Activated CD4-positive, alpha-beta memory T cell treated with anti-CD3 and anti-CD28 coated beads for 36 hours (primary cell): ENCODE data around the gene CHST3. TPM values are rescaled to one million over a fixed set of nuclear protein-coding genes. Genes with fewer than 3 reads are reported as not detected.

Experiments
- CTCF ChIA-PET: fragments of 350-600 bp; sonication (Branson Sonifier 250); formaldehyde crosslinking; loops from one replicate; lab custom pipeline; 2021; ENCODE audit warnings: antibody characterized with exemption, inconsistent platforms; lab: Charles Lee
- POLR2A ChIA-PET: fragments of 350-600 bp; sonication (Branson Sonifier 250); formaldehyde crosslinking; loops from one replicate; lab custom pipeline; 2021; ENCODE audit warnings: antibody characterized with exemption; lab: Charles Lee
- DNase-seq: peaks from one replicate; pipeline ENCODE4 v3.0.0-alpha.2; 2020
- H3K27ac Mint-ChIP-seq: one replicate; pipeline ENCODE4 v1.8.0; 2021; ENCODE audit warnings: mixed read lengths
- H3K27me3 Mint-ChIP-seq: one replicate; pipeline ENCODE4 v1.8.0; 2021; ENCODE audit warnings: mixed read lengths
- H3K36me3 Mint-ChIP-seq: one replicate; pipeline ENCODE4 v1.8.0; 2021; ENCODE audit warnings: mixed read lengths
- H3K4me1 Mint-ChIP-seq: one replicate; pipeline ENCODE4 v1.8.0; 2021; ENCODE audit warnings: low read depth, mixed read lengths
- H3K4me3 Mint-ChIP-seq: one replicate; pipeline ENCODE4 v1.8.0; 2021; ENCODE audit warnings: mild to moderate bottlenecking, mixed read lengths
- H3K9me3 Mint-ChIP-seq: one replicate; pipeline ENCODE4 v1.8.0; 2021; ENCODE audit warnings: mixed read lengths
- intact Hi-C: fragments of 100-400 bp; cut with micrococcal nuclease; formaldehyde crosslinking; loops from one replicate; pipeline ENCODE4 v1.15.1; 2023
- total RNA-seq, 2 experiments: library from RNA; stranded (reverse); gene quantifications; one replicate each; pipeline ENCODE4 v1.2.3, GENCODE V29; 2021

Gene CHST3
- total RNA-seq, 2 experiments from 2014 or later, result 0.19 to 0.31 TPM

GRCh38 chr10:72019085-72019876 lies 55.1 kb downstream of the CHST3 start:
- intact Hi-C loops, result no loop called here
- ChIA-PET CTCF (interaction anchor here (0.6 kb wide), 1 partner anchor 12 kb away, joined by 3 read pairs; no protein-coding TSS in a partner anchor), POLR2A (no interaction called here)
- Mint-ChIP-seq H3K27ac (no peak overlapping the region), H3K4me1 (peaks cover 5% of the 10 kb centered on the region), H3K9me3 (no peaks in the 10 kb centered on the region), H3K27me3 (no peaks in the 10 kb centered on the region), H3K36me3 (no peaks in the 10 kb centered on the region), H3K4me3 (no peak overlapping the region)
- DNase-seq, result no peak

- H3K36me3 Mint-ChIP-seq, result no peaks in the 10 kb centered on the region
- CTCF ChIA-PET, result interaction anchor here (1.1 kb wide), 1 partner anchor 27 kb away, joined by 5 read pairs; no protein-coding TSS in a partner anchor
- POLR2A ChIA-PET, result no interaction called here
- H3K4me1 Mint-ChIP-seq, result peaks cover 5% of the 10 kb centered on the region
- no peak overlapping the region for H3K27ac Mint-ChIP-seq
- H3K9me3 Mint-ChIP-seq, result no peaks in the 10 kb centered on the region
- no peak overlapping the region for H3K4me3 Mint-ChIP-seq
- DNase-seq, result no peak
- peaks cover 2% of the 10 kb centered on the region for H3K27me3 Mint-ChIP-seq
- intact Hi-C loops, result no loop called here
Observed at GRCh38 chr10:72020914-72021809, 57.0 kb downstream of the CHST3 start.

- ChIA-PET CTCF (interaction anchor here (1.1 kb wide), 1 partner anchor 26 kb away, joined by 5 read pairs; no protein-coding TSS in a partner anchor), POLR2A (no interaction called here)
- no peak for DNase-seq
- intact Hi-C loops, result no loop called here
- no peaks in the 10 kb centered on the region for H3K9me3 Mint-ChIP-seq
- peaks cover 5% of the 10 kb centered on the region for H3K4me1 Mint-ChIP-seq
- no peak overlapping the region for H3K4me3 Mint-ChIP-seq
- H3K27me3 Mint-ChIP-seq, result peaks cover 4% of the 10 kb centered on the region
- no peak overlapping the region for H3K27ac Mint-ChIP-seq
- no peaks in the 10 kb centered on the region for H3K36me3 Mint-ChIP-seq
Observed at GRCh38 chr10:72022228-72022627, 58.0 kb downstream of the CHST3 start.

- CTCF ChIA-PET, result interaction anchor here (0.9 to 2.5 kb wide), 4 partner anchors 24 to 128 kb away, joined by 3 to 11 read pairs (median 6); no protein-coding TSS in a partner anchor
- H3K4me1 Mint-ChIP-seq, result peaks cover 8% of the 10 kb centered on the region
- POLR2A ChIA-PET, result no interaction called here
- intact Hi-C loops, result no loop called here
- no peak overlapping the region for H3K4me3 Mint-ChIP-seq
- H3K27ac Mint-ChIP-seq, result no peak overlapping the region
- no peaks in the 10 kb centered on the region for H3K9me3 Mint-ChIP-seq
- no peaks in the 10 kb centered on the region for H3K36me3 Mint-ChIP-seq
- peaks cover 11% of the 10 kb centered on the region for H3K27me3 Mint-ChIP-seq
- DNase-seq, result no peak
Observed at GRCh38 chr10:72024596-72024995, 60.4 kb downstream of the CHST3 start.

GRCh38 chr10:72025400-72025799 lies 61.2 kb downstream of the CHST3 start:
- Mint-ChIP-seq H3K27ac (no peak overlapping the region), H3K27me3 (peaks cover 11% of the 10 kb centered on the region), H3K4me1 (peaks cover 8% of the 10 kb centered on the region), H3K36me3 (no peaks in the 10 kb centered on the region), H3K9me3 (no peaks in the 10 kb centered on the region), H3K4me3 (no peak overlapping the region)
- CTCF ChIA-PET, result interaction anchor here (2.5 kb wide), 1 partner anchor 129 kb away, joined by 11 read pairs; no protein-coding TSS in a partner anchor
- POLR2A ChIA-PET, result no interaction called here
- DNase-seq, result no peak
- intact Hi-C loops, result no loop called here

- no peak for DNase-seq
- POLR2A ChIA-PET, result no interaction called here
- Mint-ChIP-seq H3K27ac (no peak overlapping the region), H3K4me3 (no peak overlapping the region), H3K27me3 (peaks cover 11% of the 10 kb centered on the region), H3K4me1 (peaks cover 8% of the 10 kb centered on the region), H3K36me3 (no peaks in the 10 kb centered on the region), H3K9me3 (no peaks in the 10 kb centered on the region)
- CTCF ChIA-PET, result interaction anchor here (2.5 kb wide), 1 partner anchor 130 kb away, joined by 11 read pairs; no protein-coding TSS in a partner anchor
- intact Hi-C loops, result no loop called here
Observed at GRCh38 chr10:72025832-72026231, 61.6 kb downstream of the CHST3 start.

GRCh38 chr10:72026278-72027111 lies 62.3 kb downstream of the CHST3 start:
- POLR2A ChIA-PET, result no interaction called here
- intact Hi-C loops, result no loop called here
- CTCF ChIA-PET, result interaction anchor here (2.5 kb wide), 1 partner anchor 130 kb away, joined by 11 read pairs; no protein-coding TSS in a partner anchor
- Mint-ChIP-seq H3K27ac (no peak overlapping the region), H3K4me3 (no peak overlapping the region), H3K36me3 (no peaks in the 10 kb centered on the region), H3K9me3 (no peaks in the 10 kb centered on the region), H3K4me1 (peaks cover 3% of the 10 kb centered on the region), H3K27me3 (peaks cover 11% of the 10 kb centered on the region)
- DNase-seq, result no peak

GRCh38 chr10:72027498-72027897 lies 63.3 kb downstream of the CHST3 start:
- H3K27ac Mint-ChIP-seq, result no peak overlapping the region
- intact Hi-C loops, result no loop called here
- ChIA-PET POLR2A (no interaction called here), CTCF (no interaction called here)
- DNase-seq, result no peak
- no peaks in the 10 kb centered on the region for H3K9me3 Mint-ChIP-seq
- no peak overlapping the region for H3K4me3 Mint-ChIP-seq
- H3K4me1 Mint-ChIP-seq, result peaks cover 3% of the 10 kb centered on the region
- peaks cover 14% of the 10 kb centered on the region for H3K27me3 Mint-ChIP-seq
- no peaks in the 10 kb centered on the region for H3K36me3 Mint-ChIP-seq

GRCh38 chr10:72029414-72029813 lies 65.2 kb downstream of the CHST3 start:
- POLR2A ChIA-PET, result no interaction called here
- intact Hi-C loops, result no loop called here
- CTCF ChIA-PET, result no interaction called here
- DNase-seq, result no peak
- H3K27ac Mint-ChIP-seq, result no peak overlapping the region
- H3K4me3 Mint-ChIP-seq, result no peak overlapping the region
- no peaks in the 10 kb centered on the region for H3K36me3 Mint-ChIP-seq
- no peaks in the 10 kb centered on the region for H3K9me3 Mint-ChIP-seq
- peaks cover 3% of the 10 kb centered on the region for H3K4me1 Mint-ChIP-seq
- peaks cover 14% of the 10 kb centered on the region for H3K27me3 Mint-ChIP-seq

- POLR2A ChIA-PET, result no interaction called here
- no peaks in the 10 kb centered on the region for H3K9me3 Mint-ChIP-seq
Observed at GRCh38 chr10:72030762-72031543, 66.8 kb downstream of the CHST3 start.

GRCh38 chr10:72031706-72032105 lies 67.5 kb downstream of the CHST3 start:
- CTCF ChIA-PET, result interaction anchor here (1.0 to 2.5 kb wide), 3 partner anchors 16 to 135 kb away, joined by 3 to 13 read pairs (median 4); no protein-coding TSS in a partner anchor
- peaks cover 12% of the 10 kb centered on the region for H3K27me3 Mint-ChIP-seq
- DNase-seq, result no peak
- peaks cover 3% of the 10 kb centered on the region for H3K4me1 Mint-ChIP-seq
- no peaks in the 10 kb centered on the region for H3K36me3 Mint-ChIP-seq
- no peaks in the 10 kb centered on the region for H3K9me3 Mint-ChIP-seq
- intact Hi-C loops, result no loop called here
- no peak overlapping the region for H3K4me3 Mint-ChIP-seq
- POLR2A ChIA-PET, result no interaction called here
- no peak overlapping the region for H3K27ac Mint-ChIP-seq

More at GRCh38 chr10:72030762-72031543, 66.8 kb downstream of the CHST3 start:
- CTCF ChIA-PET, result interaction anchor here (0.6 to 2.5 kb wide), 4 partner anchors 12 to 134 kb away, joined by 3 to 13 read pairs (median 4); no protein-coding TSS in a partner anchor
- Mint-ChIP-seq H3K36me3 (no peaks in the 10 kb centered on the region), H3K4me1 (peaks cover 3% of the 10 kb centered on the region), H3K27me3 (peaks cover 12% of the 10 kb centered on the region), H3K4me3 (no peak overlapping the region), H3K27ac (no peak overlapping the region)
- no peak for DNase-seq
- intact Hi-C loops, result no loop called here
